ENCODE results near the gene SPAG16. TPM values are rescaled to one million over a fixed set of nuclear protein-coding genes. Genes with fewer than 3 reads are reported as not detected.

Gene SPAG16
- polyA plus RNA-seq, 2 of the 4 experiments (the other 2 are of a cell fraction): 19.1 to 27.6 TPM

DNA sequence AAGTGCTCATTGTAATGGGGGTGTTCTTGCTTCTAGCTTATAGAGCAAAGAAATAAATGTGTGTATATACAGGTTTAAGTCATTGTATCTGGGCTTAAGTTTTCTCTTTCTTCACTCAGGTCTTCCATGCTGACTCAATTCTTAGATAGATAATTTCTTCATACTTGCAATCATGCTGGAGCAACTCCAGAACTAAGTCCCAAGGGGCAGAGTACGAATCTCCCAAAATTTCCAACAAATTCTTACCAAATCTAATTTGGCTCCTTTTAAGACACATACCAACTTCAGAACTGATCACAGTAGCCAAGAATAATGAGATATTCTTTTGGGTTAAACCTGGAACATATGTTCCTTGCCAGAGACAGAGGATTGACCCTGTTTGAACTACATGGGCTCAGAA lies 4.3 kb upstream of the SPAG16 start:
- no peak for DNase-seq (ENCODE audit: low read depth in 1 of 2, low spot score in 1 of 2)
- ChIA-PET POLR2A (no interaction called here), CTCF (no interaction called here)
- peaks cover 16% of the 10 kb centered on the region; the same call in 2 of the 3 replicates for H3K9me3 ChIP-seq
- no peak overlapping the region for H3K4me3 ChIP-seq
- no peak overlapping the region for H3K27ac ChIP-seq
- no peak for ATAC-seq
- FAIRE-seq: no peak
- H3K4me2 ChIP-seq: no peak overlapping the region
- peaks cover 4% of the 10 kb centered on the region; the same call in 1 of the 3 replicates for H3K4me1 ChIP-seq
- TF ChIP-seq HEYL (CRISPR knock-in tag; IDR thresholded peaks at IDR 0.05) (no peak), RFX5 (IDR thresholded peaks at IDR 0.05) (no peak), KDM1A (IDR thresholded peaks at IDR 0.05; ENCODE audit: low read depth) (no peak), JUNB (IDR thresholded peaks at IDR 0.05) (no peak), FOXS1 (CRISPR knock-in tag; IDR thresholded peaks at IDR 0.05) (no peak), KDM5A (IDR thresholded peaks at IDR 0.05) (no peak), JUN (IDR thresholded peaks at IDR 0.05) (no peak), TP53 (CRISPR knock-in tag; IDR thresholded peaks at IDR 0.05) (no peak), TFCP2L1 (CRISPR knock-in tag; IDR thresholded peaks at IDR 0.05) (no peak), RAD21 (conservative IDR thresholded peaks at IDR 0.05 in 1 of 2, IDR thresholded peaks at IDR 0.05 in 1 of 2) (no peak), NPAS2 (CRISPR knock-in tag; IDR thresholded peaks at IDR 0.05; ENCODE audit: borderline replicate concordance) (no peak), HOXA7 (CRISPR knock-in tag; IDR thresholded peaks at IDR 0.05) (no peak), FOSB (CRISPR knock-in tag; IDR thresholded peaks at IDR 0.05) (no peak), MAZ (IDR thresholded peaks at IDR 0.05; ENCODE audit: borderline replicate concordance, low read depth, low read length) (no peak), HOXB13 (CRISPR knock-in tag; IDR thresholded peaks at IDR 0.05; ENCODE audit: low read depth) (no peak), ZC3H11A (IDR thresholded peaks at IDR 0.05) (no peak), USF2 (IDR thresholded peaks at IDR 0.05) (no peak), CHD4 (IDR thresholded peaks at IDR 0.05; ENCODE audit: borderline replicate concordance) (no peak), EP300 (IDR thresholded peaks at IDR 0.05) (no peak)
- TF ChIP-seq, protein P1, sequence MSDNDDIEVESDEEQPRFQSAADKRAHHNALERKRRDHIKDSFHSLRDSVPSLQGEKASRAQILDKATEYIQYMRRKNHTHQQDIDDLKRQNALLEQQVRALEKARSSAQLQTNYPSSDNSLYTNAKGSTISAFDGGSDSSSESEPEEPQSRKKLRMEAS (IDR thresholded peaks at IDR 0.05): no peak
- WGBS (ENCODE audit: missing lambda C conversion rate): 22% methylated on average over 1 of the region's 1 CpG

DNA sequence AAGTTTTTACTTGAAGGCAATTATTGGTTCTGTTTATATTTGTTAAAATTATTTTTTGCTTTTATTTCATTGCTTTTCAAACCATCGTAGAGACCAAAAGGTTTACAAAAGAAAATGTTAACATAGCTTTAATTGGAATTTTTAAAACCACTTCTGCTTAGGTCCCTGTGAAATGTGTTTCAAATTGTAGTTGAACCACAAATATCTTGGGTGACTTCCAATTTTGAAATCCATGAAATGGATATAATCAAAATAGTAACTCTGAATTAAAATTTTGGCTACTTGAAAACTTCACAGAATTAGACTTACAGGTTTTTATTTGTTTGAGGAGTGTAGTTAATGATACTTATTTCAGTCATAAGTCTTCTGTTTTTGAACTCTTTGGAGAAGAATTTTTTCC lies 3.1 kb upstream of the SPAG16 start:
- FAIRE-seq (no peak), DNase-seq (ENCODE audit: low read depth in 1 of 2, low spot score in 1 of 2) (no peak), ATAC-seq (no peak)
- H3K27ac ChIP-seq: no peak overlapping the region
- ChIA-PET POLR2A (no interaction called here), CTCF (no interaction called here)
- peaks cover 16% of the 10 kb centered on the region; the same call in 2 of the 3 replicates for H3K9me3 ChIP-seq
- 68% methylated on average over 1 of the region's 1 CpG for WGBS (ENCODE audit: missing lambda C conversion rate)
- H3K4me3 ChIP-seq: no peak overlapping the region
- H3K4me2 ChIP-seq: no peak overlapping the region
- TF ChIP-seq POLR2AphosphoS2 (conservative IDR thresholded peaks at IDR 0.05; ENCODE audit: low read length) (no peak), ZFP36 (IDR thresholded peaks at IDR 0.05; ENCODE audit: borderline replicate concordance, partially characterized antibody) (no peak), JUNB (IDR thresholded peaks at IDR 0.05) (no peak)
- TF ChIP-seq, protein P2, sequence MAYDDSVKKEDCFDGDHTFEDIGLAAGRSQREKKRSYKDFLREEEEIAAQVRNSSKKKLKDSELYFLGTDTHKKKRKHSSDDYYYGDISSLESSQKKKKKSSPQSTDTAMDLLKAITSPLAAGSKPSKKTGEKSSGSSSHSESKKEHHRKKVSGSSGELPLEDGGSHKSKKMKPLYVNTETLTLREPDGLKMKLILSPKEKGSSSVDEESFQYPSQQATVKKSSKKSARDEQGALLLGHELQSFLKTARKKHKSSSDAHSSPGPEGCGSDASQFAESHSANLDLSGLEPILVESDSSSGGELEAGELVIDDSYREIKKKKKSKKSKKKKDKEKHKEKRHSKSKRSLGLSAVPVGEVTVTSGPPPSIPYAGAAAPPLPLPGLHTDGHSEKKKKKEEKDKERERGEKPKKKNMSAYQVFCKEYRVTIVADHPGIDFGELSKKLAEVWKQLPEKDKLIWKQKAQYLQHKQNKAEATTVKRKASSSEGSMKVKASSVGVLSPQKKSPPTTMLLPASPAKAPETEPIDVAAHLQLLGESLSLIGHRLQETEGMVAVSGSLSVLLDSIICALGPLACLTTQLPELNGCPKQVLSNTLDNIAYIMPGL (CRISPR knock-in tag; IDR thresholded peaks at IDR 0.05; ENCODE audit: borderline replicate concordance): no peak
- peaks cover 13% of the 10 kb centered on the region for H3K4me1 ChIP-seq

GRCh38 chr2:213285404-213285803 lies 1.1 kb downstream of the SPAG16 start:
- ChIA-PET CTCF (no interaction called here), POLR2A (no interaction called here)
- ATAC-seq: no peak
- DNase-seq (ENCODE audit: low read depth in 1 of 2, low spot score in 1 of 2): no peak
- no peak overlapping the region for H3K27ac ChIP-seq
- no peaks in the 10 kb centered on the region for H3K9me3 ChIP-seq
- FAIRE-seq: no peak
- 74% methylated on average over 5 of the region's 5 CpGs for WGBS (ENCODE audit: missing lambda C conversion rate)
- H3K4me1 ChIP-seq: peaks cover 13% of the 10 kb centered on the region
- peak overlapping the region; percentile 75 for H3K4me2 ChIP-seq
- peak overlapping the region; percentile 64; the same call in 2 of the 3 replicates for H3K4me3 ChIP-seq
- no peak for TF ChIP-seq RCOR1 (IDR thresholded peaks at IDR 0.05; ENCODE audit: low read depth, low read length)
- no peak for TF ChIP-seq CHD2 (IDR thresholded peaks at IDR 0.05; ENCODE audit: low read length, partially characterized antibody)

Measured in A549 (cell line).